B cell (primary cell): ENCODE results near the gene WTAP.

Experiments
- EZH2 ChIP-seq: IDR thresholded peaks from 2 replicates; pipeline ENCODE4 v1.6.1; 2012; ENCODE audit warnings: borderline replicate concordance, low read depth, mild to moderate bottlenecking, moderate library complexity, low read length; ENCODE audit not compliant: insufficient read depth, poor library complexity, severe bottlenecking
- TF ChIP-seq, protein P1 (sequence below): fragments of 200-600 bp; IDR thresholded peaks from one replicate; pipeline ENCODE4 v1.8.0; 2022; ENCODE audit warnings: antibody characterized with exemption, mild to moderate bottlenecking

- TF ChIP-seq EZH2: no peak
- TF ChIP-seq, protein P1, sequence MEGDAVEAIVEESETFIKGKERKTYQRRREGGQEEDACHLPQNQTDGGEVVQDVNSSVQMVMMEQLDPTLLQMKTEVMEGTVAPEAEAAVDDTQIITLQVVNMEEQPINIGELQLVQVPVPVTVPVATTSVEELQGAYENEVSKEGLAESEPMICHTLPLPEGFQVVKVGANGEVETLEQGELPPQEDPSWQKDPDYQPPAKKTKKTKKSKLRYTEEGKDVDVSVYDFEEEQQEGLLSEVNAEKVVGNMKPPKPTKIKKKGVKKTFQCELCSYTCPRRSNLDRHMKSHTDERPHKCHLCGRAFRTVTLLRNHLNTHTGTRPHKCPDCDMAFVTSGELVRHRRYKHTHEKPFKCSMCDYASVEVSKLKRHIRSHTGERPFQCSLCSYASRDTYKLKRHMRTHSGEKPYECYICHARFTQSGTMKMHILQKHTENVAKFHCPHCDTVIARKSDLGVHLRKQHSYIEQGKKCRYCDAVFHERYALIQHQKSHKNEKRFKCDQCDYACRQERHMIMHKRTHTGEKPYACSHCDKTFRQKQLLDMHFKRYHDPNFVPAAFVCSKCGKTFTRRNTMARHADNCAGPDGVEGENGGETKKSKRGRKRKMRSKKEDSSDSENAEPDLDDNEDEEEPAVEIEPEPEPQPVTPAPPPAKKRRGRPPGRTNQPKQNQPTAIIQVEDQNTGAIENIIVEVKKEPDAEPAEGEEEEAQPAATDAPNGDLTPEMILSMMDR: no peak
Measured at GRCh38 chr6:159760602-159761057, 33.3 kb downstream of the WTAP start.
